GM23248 (cell line): ENCODE data around the gene B9D2. TPM values are rescaled to one million over a fixed set of nuclear protein-coding genes. Genes with fewer than 3 reads are reported as not detected.
A peak's percentile ranks its signal among the peaks of the same experiment; 100 is the strongest.

Experiments used
- DNase-seq: peaks from one replicate; pipeline ENCODE4 v3.0.0-alpha.2; 2015
- H2AFZ ChIP-seq: fragments of 200-600 bp; sonication (generic); 2 replicates; pipeline ENCODE4 v1.6.1; 2016; ENCODE audit warnings: antibody characterized with exemption
- H3F3A ChIP-seq: fragments of 200-600 bp; sonication (generic); 2 replicates; pipeline ENCODE4 v1.6.1; 2016; ENCODE audit warnings: mild to moderate bottlenecking, antibody characterized with exemption, mixed run types; ENCODE audit not compliant: insufficient read depth
- H3K27ac ChIP-seq: fragments of 200-600 bp; sonication (generic); 2 replicates; pipeline ENCODE4 v1.5.1; 2016; ENCODE audit warnings: mild to moderate bottlenecking
- H3K27me3 ChIP-seq: fragments of 200-600 bp; sonication (generic); replicated peaks from 2 replicates; pipeline ENCODE4 v1.6.1; 2016; ENCODE audit warnings: mild to moderate bottlenecking; ENCODE audit not compliant: insufficient read depth
- H3K36me3 ChIP-seq: fragments of 200-600 bp; sonication (generic); 2 replicates; pipeline ENCODE4 v1.6.1; 2016; ENCODE audit warnings: low read depth, mild to moderate bottlenecking
- H3K4me1 ChIP-seq: fragments of 200-600 bp; sonication (generic); 2 replicates; pipeline ENCODE4 v1.6.1; 2016; ENCODE audit warnings: mild to moderate bottlenecking; ENCODE audit not compliant: insufficient read depth
- H3K4me2 ChIP-seq: fragments of 200-600 bp; sonication (generic); one replicate; pipeline ENCODE4 v1.6.1; 2016; ENCODE audit warnings: mild to moderate bottlenecking; ENCODE audit not compliant: unreplicated experiment
- H3K4me3 ChIP-seq: fragments of 200-600 bp; sonication (generic); 2 replicates; pipeline ENCODE4 v1.5.1; 2016; ENCODE audit warnings: mild to moderate bottlenecking
- H3K79me2 ChIP-seq: fragments of 200-600 bp; sonication (generic); 2 replicates; pipeline ENCODE4 v1.6.1; 2016; ENCODE audit warnings: mild to moderate bottlenecking; ENCODE audit not compliant: insufficient read depth
- H3K9ac ChIP-seq: fragments of 200-600 bp; sonication (generic); 2 replicates; pipeline ENCODE4 v1.6.1; 2016; ENCODE audit warnings: mild to moderate bottlenecking
- H3K9me2 ChIP-seq: fragments of 200-600 bp; sonication (generic); 2 replicates; pipeline ENCODE4 v1.6.1; 2016; ENCODE audit warnings: mixed run types, mild to moderate bottlenecking, moderate library complexity; ENCODE audit not compliant: insufficient read depth
- H3K9me3 ChIP-seq: fragments of 200-600 bp; sonication (generic); one replicate; pipeline ENCODE4 v1.6.1; 2017; ENCODE audit warnings: low read depth
- H4K20me1 ChIP-seq: fragments of 200-600 bp; sonication (generic); 2 replicates; pipeline ENCODE4 v1.6.0; 2016; ENCODE audit not compliant: insufficient read depth
- EZH2 ChIP-seq: fragments of 200-600 bp; sonication (generic); IDR thresholded peaks from 2 replicates; pipeline ENCODE4 v1.6.1; 2018; ENCODE audit warnings: antibody characterized with exemption, mild to moderate bottlenecking; ENCODE audit not compliant: insufficient read depth, poor library complexity, severe bottlenecking
- EZH2phosphoT487 ChIP-seq: fragments of 200-600 bp; sonication (generic); IDR thresholded peaks from 2 replicates; pipeline ENCODE4 v1.6.1; 2018; ENCODE audit warnings: antibody characterized with exemption, moderate library complexity, mild to moderate bottlenecking, low read depth; ENCODE audit not compliant: insufficient read depth
- WGBS, 2 experiments: methylation state at CpG; one replicate each; pipeline ENCODE4 v1.1.6; 2015 to 2017; ENCODE audit warnings: low lambda C conversion rate in 2 of 2, low coverage in 1 of 2; ENCODE audit errors: missing lambda C conversion rate in 2 of 2; 5-methylcytosine and 5-hydroxymethylcytosine counted together
- in situ Hi-C: fragments of 300-500 bp; cut with MboI; formaldehyde crosslinking; loops from 2 replicates; pipeline ENCODE4 v1.15.0; 2020
- polyA plus RNA-seq: library from polyadenylated mRNA; unstranded; fragments of >200 nt; fragmentation: Nextera tagmentation; extraction: Ambion mirVana; gene quantifications from 2 replicates; pipeline ENCODE4 v1.2.1, GENCODE V29; 2016
- total RNA-seq: library from RNA; depleted of rRNA; stranded (reverse); fragments of >200 nt; shearing (Covaris generic); gene quantifications from 2 replicates; pipeline ENCODE4 v1.2.3, GENCODE V29; 2014

B9D2 gene
- total and polyA plus RNA-seq, 2 experiments from 2014 or later: 9.6 to 13.2 TPM

GRCh38 chr19:41353466-41354342 lies 10.2 kb downstream of the B9D2 start, which contains the start of gene TGFB1:
Gene TGFB1 (minus strand): TSS chr19:41353922. CDS start chr19:41353044, 878 bp downstream.
- Histone ChIP-seq H3K27ac (peak within 1 kb of the TSS; percentile 66), H3K9me2 (no peaks in the 10 kb centered on the region), H3K9ac (peak within 1 kb of the TSS; percentile 87), H3K79me2 (peaks cover 47% of the 10 kb centered on the region), H3K4me1 (peaks cover 8% of the 10 kb centered on the region; the same call in 1 of the 2 replicates), H2AFZ (peak within 1 kb of the TSS; percentile 14; the same call in 1 of the 2 replicates), H4K20me1 (no peaks in the 10 kb centered on the region), H3K36me3 (no peaks in the 10 kb centered on the region; the same call in 1 of the 2 replicates), H3K9me3 (no peaks in the 10 kb centered on the region), H3K4me2 (peak within 1 kb of the TSS; percentile 76), H3K27me3 (no peaks in the 10 kb centered on the region), H3K4me3 (peak within 1 kb of the TSS; percentile 95), H3F3A (no peaks in the 10 kb centered on the region)
- in situ Hi-C loops: no loop called here
- WGBS, 2 experiments: 0 to 2% methylated on average over 16 to 58 of the region's 78 CpGs
- TF ChIP-seq EZH2 (no peak), EZH2phosphoT487 (no peak)
- DNase-seq: peak; percentile 94

GRCh38 chr19:41352609-41353465 lies 11.1 kb downstream of the B9D2 start:
- H3K9ac ChIP-seq: peak overlapping the region; percentile 87
- peaks cover 54% of the 10 kb centered on the region for H3K79me2 ChIP-seq
- H3K9me2 ChIP-seq: no peaks in the 10 kb centered on the region
- in situ Hi-C loops: no loop called here
- H3F3A ChIP-seq: no peaks in the 10 kb centered on the region
- peak overlapping the region; percentile 66 for H3K27ac ChIP-seq
- DNase-seq: peak; percentile 70
- H3K27me3 ChIP-seq: no peaks in the 10 kb centered on the region
- H4K20me1 ChIP-seq: no peaks in the 10 kb centered on the region
- peak overlapping the region; percentile 95 for H3K4me3 ChIP-seq
- TF ChIP-seq EZH2 (no peak), EZH2phosphoT487 (no peak)
- H3K9me3 ChIP-seq: no peaks in the 10 kb centered on the region
- H3K4me1 ChIP-seq: peaks cover 8% of the 10 kb centered on the region; the same call in 1 of the 2 replicates
- peaks cover 3% of the 10 kb centered on the region for H3K36me3 ChIP-seq
- peak overlapping the region; percentile 76 for H3K4me2 ChIP-seq
- WGBS, 2 experiments: 1% methylated on average over 61 to 71 of the region's 71 CpGs
- peak overlapping the region; percentile 4; the same call in 1 of the 2 replicates for H2AFZ ChIP-seq

- peaks cover 6% of the 10 kb centered on the region for H3K36me3 ChIP-seq
- H3K27me3 ChIP-seq: no peaks in the 10 kb centered on the region
- H2AFZ ChIP-seq: peak overlapping the region; percentile 4; the same call in 1 of the 2 replicates
- peaks cover 60% of the 10 kb centered on the region for H3K79me2 ChIP-seq
- in situ Hi-C loops: no loop called here
- H3F3A ChIP-seq: no peaks in the 10 kb centered on the region
- H3K4me2 ChIP-seq: peak overlapping the region; percentile 76
- H3K9ac ChIP-seq: peak overlapping the region; percentile 87
- H3K4me3 ChIP-seq: peak overlapping the region; percentile 95
- DNase-seq: no peak
- peaks cover 8% of the 10 kb centered on the region; the same call in 1 of the 2 replicates for H3K4me1 ChIP-seq
- H3K9me2 ChIP-seq: no peaks in the 10 kb centered on the region
- no peaks in the 10 kb centered on the region for H4K20me1 ChIP-seq
- no peaks in the 10 kb centered on the region for H3K9me3 ChIP-seq
- peak overlapping the region; percentile 66 for H3K27ac ChIP-seq
- 0 to 1% methylated on average over 10 to 12 of the region's 12 CpGs for WGBS, 2 experiments
- TF ChIP-seq EZH2 (no peak), EZH2phosphoT487 (no peak)
Observed at GRCh38 chr19:41352279-41352608, 11.7 kb downstream of the B9D2 start.
